ENCODE results near the gene ALCAM.

Gene ALCAM

GRCh38 chr3:105616374-105617121, 249.8 kb downstream of the ALCAM start:
- DNase-seq (ENCODE audit: extremely low read depth in 1 of 2, low read depth in 1 of 2): no peak

GRCh38 chr3:105618556-105618955, 251.8 kb downstream of the ALCAM start:
- DNase-seq (ENCODE audit: extremely low read depth in 1 of 2, low read depth in 1 of 2): no peak

GRCh38 chr3:105619651-105620050, 252.9 kb downstream of the ALCAM start:
- no peak for DNase-seq (ENCODE audit: extremely low read depth in 1 of 2, low read depth in 1 of 2)

GRCh38 chr3:105620236-105620635, 253.5 kb downstream of the ALCAM start:
- no peak for DNase-seq (ENCODE audit: extremely low read depth in 1 of 2, low read depth in 1 of 2)

- DNase-seq (ENCODE audit: extremely low read depth in 1 of 2, low read depth in 1 of 2): no peak
Measured at GRCh38 chr3:105622169-105622568, 255.5 kb downstream of the ALCAM start.
